HepG2 (cell line): ENCODE measurements around the gene ATXN7L3.

ENCODE experiments used
- ARHGAP35 ChIP-seq: sonication (generic); formaldehyde crosslinking; IDR thresholded peaks from 2 replicates; pipeline ENCODE4 v1.9.0; 2022; ENCODE audit warnings: mild to moderate bottlenecking, inconsistent platforms, moderate library complexity, missing genetic modification reagents, borderline replicate concordance
- CEBPB ChIP-seq: IDR thresholded peaks from 2 replicates; pipeline ENCODE4 v1.6.1; 2011; ENCODE audit warnings: low read depth, low read length, improper control_type of control experiment, borderline replicate concordance
- JUN ChIP-seq: sonication (generic); formaldehyde crosslinking; IDR thresholded peaks from 2 replicates; pipeline ENCODE4 v1.4.0; 2020; ENCODE audit warnings: mild to moderate bottlenecking, missing genetic modification reagents
- PATZ1 ChIP-seq: sonication (generic); formaldehyde crosslinking; IDR thresholded peaks from 2 replicates; pipeline ENCODE4 v1.4.0; 2020; ENCODE audit warnings: missing genetic modification reagents
- POLR2A ChIP-seq, 2 experiments: IDR thresholded peaks; 2 replicates each; pipeline ENCODE4 v1.6.1; 2011; ENCODE audit warnings: low read depth in 2 of 2, low read length in 2 of 2, mild to moderate bottlenecking in 1 of 2, moderate library complexity in 1 of 2; ENCODE audit not compliant: insufficient read depth in 1 of 2
- POLR2AphosphoS2 ChIP-seq: IDR thresholded peaks from 2 replicates; pipeline ENCODE4 v1.6.1; 2011; ENCODE audit warnings: low read depth, low read length, improper control_type of control experiment
- RFXAP ChIP-seq: sonication (generic); formaldehyde crosslinking; IDR thresholded peaks from 2 replicates; pipeline ENCODE4 v1.4.0; 2020; ENCODE audit warnings: missing genetic modification reagents, borderline replicate concordance
- SOX6 ChIP-seq, 2 experiments: fragments of 450-650 bp in 1 of 2; sonication (generic) in 1 of 2; formaldehyde crosslinking in 1 of 2; IDR thresholded peaks; 2 replicates each; pipeline versions ENCODE4 v1.4.0 to v1.6.1; 2017 to 2020; ENCODE audit warnings: antibody characterized with exemption in 1 of 2, mild to moderate bottlenecking in 1 of 2, missing genetic modification reagents in 1 of 2
- ZBTB33 ChIP-seq: sonication (generic); formaldehyde crosslinking; IDR thresholded peaks from 2 replicates; pipeline ENCODE4 v1.4.0; 2020; ENCODE audit warnings: missing genetic modification reagents
- ZBTB8A ChIP-seq: sonication (generic); formaldehyde crosslinking; IDR thresholded peaks from 2 replicates; pipeline ENCODE4 v1.4.0; 2020; ENCODE audit warnings: mild to moderate bottlenecking, low read depth, missing genetic modification reagents, borderline replicate concordance
- ZFY ChIP-seq: sonication (generic); formaldehyde crosslinking; IDR thresholded peaks from 2 replicates; pipeline ENCODE4 v1.4.0; 2020; ENCODE audit warnings: missing genetic modification reagents

GRCh38 chr17:44212507-44213402, 13.1 kb upstream of the ATXN7L3 start:
- no peak for TF ChIP-seq SOX6 (IDR thresholded peaks at IDR 0.05)
- no peak for TF ChIP-seq SOX6 (CRISPR knock-in tag; IDR thresholded peaks at IDR 0.05)
- TF ChIP-seq PATZ1 = no peak
- no peak for TF ChIP-seq RFXAP (CRISPR knock-in tag)
- no peak for TF ChIP-seq CEBPB
- TF ChIP-seq ZBTB33 (CRISPR knock-in tag) = no peak
- TF ChIP-seq POLR2A (IDR thresholded peaks at IDR 0.05; ENCODE audit: insufficient read depth in 1 of 2, low read depth in 2 of 2, low read length in 2 of 2) = no peak; a peak in 1 of 4 replicates
- TF ChIP-seq ARHGAP35 (CRISPR knock-in tag) = no peak
- TF ChIP-seq POLR2AphosphoS2 = no peak
- no peak for TF ChIP-seq ZBTB8A (CRISPR knock-in tag)
- TF ChIP-seq ZFY (CRISPR knock-in tag) = no peak
- TF ChIP-seq JUN (CRISPR knock-in tag) = no peak
